Dendritic cell treated with granulocyte-macrophage colony-stimulating factor and Interleukin-4, amounts not matched to agents 40 ng/mL and 50 ng/mL, for 4 days (primary cell): Measurements from ENCODE around the gene ARFGEF2.
"Not testable (repeated sequence)": the region's sequence is repeated elsewhere in the genome, so short reads cannot be mapped to it uniquely, and the experiment has no call there.

Experiments
- H3K27ac Mint-ChIP-seq: one replicate; pipeline ENCODE4 v1.8.0; 2022; ENCODE audit warnings: mild to moderate bottlenecking, mixed read lengths
- H3K27me3 Mint-ChIP-seq: one replicate; pipeline ENCODE4 v1.8.0; 2022; ENCODE audit warnings: mild to moderate bottlenecking, mixed read lengths
- H3K36me3 Mint-ChIP-seq: one replicate; pipeline ENCODE4 v1.8.0; 2022; ENCODE audit warnings: low read depth, mixed read lengths
- H3K4me1 Mint-ChIP-seq: one replicate; pipeline ENCODE4 v1.8.0; 2022; ENCODE audit warnings: low read depth, mixed read lengths
- H3K4me3 Mint-ChIP-seq: one replicate; pipeline ENCODE4 v1.8.0; 2022; ENCODE audit warnings: mild to moderate bottlenecking, moderate library complexity, mixed read lengths
- H3K9me3 Mint-ChIP-seq: one replicate; pipeline ENCODE4 v1.8.0; 2022; ENCODE audit warnings: mixed read lengths
- intact Hi-C: fragments of 100-400 bp; cut with micrococcal nuclease; formaldehyde crosslinking; loops from one replicate; pipeline ENCODE4 v1.15.0; 2022

ARFGEF2 gene

GRCh38 chr20:48986899-48987298, 65.4 kb downstream of the ARFGEF2 start:
- intact Hi-C loops = no loop called here
- no peak overlapping the region for H3K27ac Mint-ChIP-seq

GRCh38 chr20:48990467-48990866, 69.0 kb downstream of the ARFGEF2 start:
- no peak overlapping the region for H3K27ac Mint-ChIP-seq
- H3K36me3 Mint-ChIP-seq = peaks cover 94% of the 10 kb centered on the region
- no peaks in the 10 kb centered on the region for H3K4me1 Mint-ChIP-seq
- no peaks in the 10 kb centered on the region for H3K9me3 Mint-ChIP-seq
- no peak overlapping the region for H3K4me3 Mint-ChIP-seq
- no peaks in the 10 kb centered on the region for H3K27me3 Mint-ChIP-seq
- intact Hi-C loops = loop anchor here (5.0 kb wide), 1 partner anchor 102 kb away; no protein-coding TSS in a partner anchor

More at GRCh38 chr20:48986899-48987298, 65.4 kb downstream of the ARFGEF2 start:
- H3K4me1 Mint-ChIP-seq = no peaks in the 10 kb centered on the region
- peaks cover 5% of the 10 kb centered on the region for H3K9me3 Mint-ChIP-seq
- H3K27me3 Mint-ChIP-seq = no peaks in the 10 kb centered on the region
- H3K4me3 Mint-ChIP-seq = no peak overlapping the region
- peaks cover 98% of the 10 kb centered on the region for H3K36me3 Mint-ChIP-seq

GRCh38 chr20:48995589-48995988, 74.1 kb downstream of the ARFGEF2 start:
- Mint-ChIP-seq H3K36me3 (peaks cover 96% of the 10 kb centered on the region), H3K4me1 (no peaks in the 10 kb centered on the region), H3K4me3 (no peak overlapping the region), H3K27ac (no peak overlapping the region), H3K9me3 (no peaks in the 10 kb centered on the region), H3K27me3 (no peaks in the 10 kb centered on the region)
- intact Hi-C loops = no loop called here

- Mint-ChIP-seq H3K4me3 (no peak overlapping the region), H3K27me3 (no peaks in the 10 kb centered on the region), H3K4me1 (no peaks in the 10 kb centered on the region), H3K36me3 (peaks cover 95% of the 10 kb centered on the region), H3K27ac (no peak overlapping the region), H3K9me3 (no peaks in the 10 kb centered on the region)
- intact Hi-C loops = loop anchor here (10.0 kb wide), 1 partner anchor 245 kb away; no protein-coding TSS in a partner anchor
These were observed 78.7 kb downstream of the ARFGEF2 start for GRCh38 chr20:48999890-49000870.

GRCh38 chr20:49001741-49002140, 80.2 kb downstream of the ARFGEF2 start:
- Mint-ChIP-seq H3K36me3 (peaks cover 95% of the 10 kb centered on the region), H3K4me3 (no peak overlapping the region), H3K4me1 (no peaks in the 10 kb centered on the region), H3K9me3 (no peaks in the 10 kb centered on the region), H3K27me3 (no peaks in the 10 kb centered on the region), H3K27ac (no peak overlapping the region)
- intact Hi-C loops = loop anchor here (10.0 kb wide), 1 partner anchor 243 kb away; no protein-coding TSS in a partner anchor

- Mint-ChIP-seq H3K36me3 (peaks cover 95% of the 10 kb centered on the region), H3K4me1 (no peaks in the 10 kb centered on the region), H3K4me3 (no peak overlapping the region), H3K27ac (no peak overlapping the region), H3K27me3 (no peaks in the 10 kb centered on the region), H3K9me3 (no peaks in the 10 kb centered on the region)
- intact Hi-C loops = loop anchor here (10.0 kb wide), 1 partner anchor 238 kb away; no protein-coding TSS in a partner anchor
These were observed 85.0 kb downstream of the ARFGEF2 start for GRCh38 chr20:49006446-49006980.

- no peaks in the 10 kb centered on the region for H3K9me3 Mint-ChIP-seq
- H3K4me3 Mint-ChIP-seq = no peak overlapping the region
- peaks cover 100% of the 10 kb centered on the region for H3K36me3 Mint-ChIP-seq
- no peaks in the 10 kb centered on the region for H3K4me1 Mint-ChIP-seq
- H3K27ac Mint-ChIP-seq = no peak overlapping the region
- intact Hi-C loops = loop anchor here (10.0 kb wide), 1 partner anchor 235 kb away; no protein-coding TSS in a partner anchor
- H3K27me3 Mint-ChIP-seq = no peaks in the 10 kb centered on the region
These were observed 88.6 kb downstream of the ARFGEF2 start for GRCh38 chr20:49009899-49010631.

- intact Hi-C loops = no loop called here
- Mint-ChIP-seq H3K4me1 (no peaks in the 10 kb centered on the region), H3K27me3 (no peaks in the 10 kb centered on the region), H3K27ac (no peak overlapping the region), H3K9me3 (no peaks in the 10 kb centered on the region), H3K36me3 (peaks cover 96% of the 10 kb centered on the region), H3K4me3 (no peak overlapping the region)
These were observed 102.7 kb downstream of the ARFGEF2 start for GRCh38 chr20:49024220-49024619.

- H3K4me1 Mint-ChIP-seq, H3K27ac Mint-ChIP-seq, H3K9me3 Mint-ChIP-seq, H3K4me3 Mint-ChIP-seq, H3K27me3 Mint-ChIP-seq: not testable (repeated sequence)
- peaks cover 92% of the 10 kb centered on the region for H3K36me3 Mint-ChIP-seq
- intact Hi-C loops = loop anchor here (5.0 kb wide), 1 partner anchor 39 kb away; no protein-coding TSS in a partner anchor
These were observed 106.7 kb downstream of the ARFGEF2 start for GRCh38 chr20:49028177-49028576.

- Mint-ChIP-seq H3K4me3 (no peak overlapping the region), H3K27ac (no peak overlapping the region), H3K9me3 (no peaks in the 10 kb centered on the region), H3K27me3 (no peaks in the 10 kb centered on the region), H3K36me3 (peaks cover 92% of the 10 kb centered on the region), H3K4me1 (no peaks in the 10 kb centered on the region)
- intact Hi-C loops = loop anchor here (5.0 kb wide), 1 partner anchor 39 kb away; no protein-coding TSS in a partner anchor
These were observed 107.2 kb downstream of the ARFGEF2 start for GRCh38 chr20:49028684-49029083.

GRCh38 chr20:49029203-49029602, 107.7 kb downstream of the ARFGEF2 start:
- intact Hi-C loops = loop anchor here (5.0 kb wide), 1 partner anchor 38 kb away; no protein-coding TSS in a partner anchor
- Mint-ChIP-seq H3K4me3 (no peak overlapping the region), H3K27ac (no peak overlapping the region), H3K36me3 (peaks cover 92% of the 10 kb centered on the region), H3K27me3 (no peaks in the 10 kb centered on the region), H3K9me3 (no peaks in the 10 kb centered on the region), H3K4me1 (no peaks in the 10 kb centered on the region)

GRCh38 chr20:49030954-49031619, 109.6 kb downstream of the ARFGEF2 start:
- Mint-ChIP-seq H3K27me3 (no peaks in the 10 kb centered on the region), H3K27ac (no peak overlapping the region), H3K4me3 (no peak overlapping the region), H3K36me3 (peaks cover 87% of the 10 kb centered on the region), H3K4me1 (no peaks in the 10 kb centered on the region), H3K9me3 (no peaks in the 10 kb centered on the region)
- intact Hi-C loops = no loop called here

GRCh38 chr20:49032455-49032854, 110.9 kb downstream of the ARFGEF2 start:
- peaks cover 76% of the 10 kb centered on the region for H3K36me3 Mint-ChIP-seq
- H3K27ac Mint-ChIP-seq = no peak overlapping the region
- no peak overlapping the region for H3K4me3 Mint-ChIP-seq
- H3K4me1 Mint-ChIP-seq = peaks cover 1% of the 10 kb centered on the region
- no peaks in the 10 kb centered on the region for H3K27me3 Mint-ChIP-seq
- intact Hi-C loops = no loop called here
- H3K9me3 Mint-ChIP-seq = no peaks in the 10 kb centered on the region
